GM10248 (cell line): ENCODE measurements around the gene PTPN18.

Experiments
- CTCF ChIA-PET: fragments of 300-600 bp; sonication (Branson Sonifier 250); formaldehyde crosslinking; extraction: SDS; loops from one replicate; lab custom pipeline; 2021; ENCODE audit warnings: antibody characterized with exemption; lab: Yijun Ruan, JAX
- POLR2A ChIA-PET: fragments of 350-650 bp; sonication (Branson Sonifier 250); formaldehyde crosslinking; extraction: SDS; loops from one replicate; lab custom pipeline; 2020; ENCODE audit warnings: antibody characterized with exemption; lab: Yijun Ruan, JAX
- DNase-seq: peaks from one replicate; pipeline ENCODE4 v3.0.0; 2012; ENCODE audit errors: extremely low spot score
- TF ChIP-seq, protein P1 (sequence below): IDR thresholded peaks from 2 replicates; pipeline ENCODE4 v1.5.1; 2012; ENCODE audit warnings: mild to moderate bottlenecking, low read depth; ENCODE audit errors: extremely low read depth, missing control alignments, control extremely low read depth

Gene PTPN18

DNA sequence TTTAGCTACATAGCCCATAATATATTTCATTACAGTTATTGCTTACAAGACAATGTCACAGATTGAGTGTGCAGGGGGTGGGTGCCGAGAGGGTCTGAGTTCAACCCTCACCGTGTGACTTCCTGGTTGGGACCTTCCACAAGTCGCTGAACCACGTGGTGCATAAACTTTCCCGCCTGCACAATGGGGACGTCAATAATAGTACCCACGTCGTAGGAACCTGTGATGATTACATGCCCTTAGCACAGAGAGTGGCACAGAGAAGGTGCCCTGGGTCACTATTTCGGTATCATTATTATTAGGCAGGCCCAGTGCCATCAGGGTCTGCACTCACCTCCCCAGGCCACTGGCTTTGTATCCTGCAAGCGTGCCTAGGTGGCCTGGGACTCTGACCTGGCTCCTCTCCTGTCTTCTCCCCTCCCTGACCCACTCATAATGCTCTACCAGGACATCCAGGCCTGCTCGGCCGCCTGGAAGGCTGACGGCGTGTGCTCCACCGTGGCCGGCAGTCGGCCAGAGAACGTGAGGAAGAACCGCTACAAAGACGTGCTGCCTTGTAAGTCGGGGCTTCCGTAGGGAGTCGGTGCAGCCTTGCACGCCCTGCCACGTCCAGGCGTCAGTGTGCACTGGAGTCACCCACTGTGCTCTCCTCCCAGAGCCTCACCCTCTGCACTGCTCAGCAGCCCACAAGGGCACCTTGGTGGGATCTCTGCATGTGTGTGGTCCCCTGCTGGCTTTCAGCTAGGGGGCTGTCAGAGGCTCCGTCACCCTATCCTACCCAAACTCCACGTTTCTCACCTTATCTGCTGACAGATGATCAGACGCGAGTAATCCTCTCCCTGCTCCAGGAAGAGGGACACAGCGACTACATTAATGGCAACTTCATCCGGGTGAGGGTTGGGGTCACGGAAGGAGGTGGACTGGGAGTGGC is 2.8 kb downstream of the PTPN18 start:
- POLR2A ChIA-PET, result no interaction called here
- TF ChIP-seq, protein P1, sequence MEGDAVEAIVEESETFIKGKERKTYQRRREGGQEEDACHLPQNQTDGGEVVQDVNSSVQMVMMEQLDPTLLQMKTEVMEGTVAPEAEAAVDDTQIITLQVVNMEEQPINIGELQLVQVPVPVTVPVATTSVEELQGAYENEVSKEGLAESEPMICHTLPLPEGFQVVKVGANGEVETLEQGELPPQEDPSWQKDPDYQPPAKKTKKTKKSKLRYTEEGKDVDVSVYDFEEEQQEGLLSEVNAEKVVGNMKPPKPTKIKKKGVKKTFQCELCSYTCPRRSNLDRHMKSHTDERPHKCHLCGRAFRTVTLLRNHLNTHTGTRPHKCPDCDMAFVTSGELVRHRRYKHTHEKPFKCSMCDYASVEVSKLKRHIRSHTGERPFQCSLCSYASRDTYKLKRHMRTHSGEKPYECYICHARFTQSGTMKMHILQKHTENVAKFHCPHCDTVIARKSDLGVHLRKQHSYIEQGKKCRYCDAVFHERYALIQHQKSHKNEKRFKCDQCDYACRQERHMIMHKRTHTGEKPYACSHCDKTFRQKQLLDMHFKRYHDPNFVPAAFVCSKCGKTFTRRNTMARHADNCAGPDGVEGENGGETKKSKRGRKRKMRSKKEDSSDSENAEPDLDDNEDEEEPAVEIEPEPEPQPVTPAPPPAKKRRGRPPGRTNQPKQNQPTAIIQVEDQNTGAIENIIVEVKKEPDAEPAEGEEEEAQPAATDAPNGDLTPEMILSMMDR, result no peak
- CTCF ChIA-PET, result interaction anchor here (1.1 to 1.8 kb wide), 3 partner anchors 7 to 17 kb away, joined by 3 to 6 read pairs (median 4); a partner anchor contains a TSS
- no peak for DNase-seq

DNA sequence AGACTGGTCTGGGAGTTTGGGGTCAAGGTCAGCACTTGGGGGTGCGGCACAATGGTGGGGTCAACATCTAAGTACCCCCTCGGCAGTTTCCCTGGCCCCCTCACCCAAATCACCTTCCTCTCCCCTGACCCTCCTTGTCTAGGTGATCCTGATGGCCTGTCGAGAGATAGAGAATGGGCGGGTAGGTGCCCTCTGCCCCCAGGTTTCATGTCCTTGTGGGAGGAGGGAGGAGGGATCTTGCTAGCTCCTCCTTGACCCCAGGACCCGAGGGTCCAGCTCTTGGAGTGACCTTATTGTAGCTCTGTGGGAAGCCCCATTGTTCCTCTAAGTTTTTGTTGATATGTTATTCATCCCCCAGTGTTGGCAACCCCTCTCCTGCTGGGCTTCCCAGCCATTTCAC is 3.6 kb downstream of the PTPN18 start:
- TF ChIP-seq, protein P1, result no peak
- DNase-seq, result no peak
- CTCF ChIA-PET, result interaction anchor here (1.1 to 1.8 kb wide), 3 partner anchors 8 to 18 kb away, joined by 3 to 6 read pairs (median 4); a partner anchor contains a TSS
- POLR2A ChIA-PET, result no interaction called here

DNA sequence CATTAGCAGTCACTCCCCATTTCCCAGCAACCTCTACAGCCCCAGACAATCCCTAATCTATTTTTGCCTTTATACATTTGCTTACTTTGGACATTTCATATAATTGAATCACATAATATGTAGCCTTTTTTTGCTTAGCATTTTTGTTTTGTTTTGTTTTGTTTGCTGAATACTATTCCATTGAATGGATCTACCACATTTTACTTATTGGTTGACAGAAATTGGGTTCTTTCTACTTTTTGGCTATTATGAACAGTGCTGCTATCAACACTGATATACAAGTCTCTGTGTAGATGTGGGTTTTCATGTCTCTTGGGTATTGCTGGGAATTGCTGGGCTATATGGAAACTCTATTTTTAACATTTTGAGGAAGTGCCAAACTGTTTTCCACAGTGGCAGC is 7.6 kb downstream of the PTPN18 start:
- TF ChIP-seq, protein P1, result no peak
- no peak for DNase-seq
- CTCF ChIA-PET, result interaction anchor here (1.4 to 1.8 kb wide), 3 partner anchors 8 to 19 kb away, joined by 3 to 5 read pairs (median 4); no protein-coding TSS in a partner anchor
- POLR2A ChIA-PET, result no interaction called here

DNA sequence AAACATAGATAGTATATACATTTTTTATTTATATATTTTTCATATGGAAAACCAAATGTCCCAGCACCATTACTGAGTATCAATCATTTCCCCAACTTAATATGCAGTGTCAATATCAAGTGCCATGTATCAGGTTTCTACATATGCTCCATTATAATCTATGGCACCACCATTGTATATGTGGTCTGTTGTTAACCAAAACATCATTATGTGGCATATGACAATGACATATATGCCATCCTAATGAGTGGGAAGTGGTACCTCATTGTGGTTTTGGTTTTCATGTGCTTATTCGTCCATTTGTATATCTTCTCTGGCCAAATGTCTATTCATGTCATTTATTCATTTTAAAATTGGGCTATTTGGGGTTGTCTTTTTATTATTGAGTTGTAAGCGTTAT is 9.2 kb downstream of the PTPN18 start:
- TF ChIP-seq, protein P1, result no peak
- ChIA-PET POLR2A (no interaction called here), CTCF (no interaction called here)
- DNase-seq, result no peak

DNA sequence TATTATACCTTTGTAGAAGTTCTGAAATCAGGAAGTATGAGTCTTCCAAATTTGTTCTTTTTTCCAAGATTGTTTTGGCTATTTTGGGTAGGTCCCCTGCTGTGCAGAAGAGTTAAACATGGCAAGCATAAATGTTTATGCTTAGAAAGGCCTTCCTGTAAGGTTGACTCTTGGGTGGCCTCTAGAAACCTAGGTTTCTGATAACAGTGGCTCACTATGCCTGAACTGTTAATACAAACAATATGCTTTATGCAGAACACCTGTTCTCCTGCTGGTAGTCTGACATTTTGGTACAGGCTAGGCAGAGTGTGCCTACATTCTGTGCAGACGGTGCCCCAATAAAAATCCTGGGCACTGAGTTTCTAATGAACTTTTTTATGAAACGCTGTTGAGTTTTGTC is 10.1 kb downstream of the PTPN18 start:
- ChIA-PET POLR2A (no interaction called here), CTCF (interaction anchor here (1.9 kb wide), 1 partner anchor 11 kb away, joined by 8 read pairs; no protein-coding TSS in a partner anchor)
- TF ChIP-seq, protein P1, result no peak
- DNase-seq, result no peak

DNA sequence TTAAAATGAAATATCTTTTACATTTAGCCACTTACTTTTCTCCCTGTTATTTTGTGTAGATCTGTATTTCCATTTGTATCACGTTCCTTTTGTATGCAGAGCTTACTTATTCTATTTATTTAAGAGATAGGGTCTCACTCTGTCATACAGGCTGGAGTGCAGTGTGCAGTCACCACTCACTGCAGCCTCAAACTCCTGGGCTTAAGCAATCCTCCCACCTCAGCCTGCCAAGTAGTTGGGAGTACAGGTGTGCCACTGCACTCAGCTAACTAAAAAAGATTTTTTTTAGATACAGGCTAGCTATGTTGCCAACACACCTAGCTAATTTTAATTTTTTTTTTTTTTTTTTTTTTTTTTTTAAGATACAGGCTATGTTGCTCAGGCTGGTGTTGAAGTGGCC is 10.9 kb downstream of the PTPN18 start:
- CTCF ChIA-PET, result interaction anchor here (1.0 to 1.9 kb wide), 3 partner anchors 10 to 28 kb away, joined by 3 to 8 read pairs (median 4); no protein-coding TSS in a partner anchor
- TF ChIP-seq, protein P1, result no peak
- POLR2A ChIA-PET, result interaction anchor here (0.7 kb wide), 1 partner anchor 13 kb away, joined by 12 read pairs; no protein-coding TSS in a partner anchor
- no peak for DNase-seq
